ENCODE data around the gene BEND7.
A peak's percentile ranks its signal among the peaks of the same experiment; 100 is the strongest.
"Not testable (repeated sequence)": the region's sequence is repeated elsewhere in the genome, so short reads cannot be mapped to it uniquely, and the experiment has no call there.

Gene BEND7, protein sequence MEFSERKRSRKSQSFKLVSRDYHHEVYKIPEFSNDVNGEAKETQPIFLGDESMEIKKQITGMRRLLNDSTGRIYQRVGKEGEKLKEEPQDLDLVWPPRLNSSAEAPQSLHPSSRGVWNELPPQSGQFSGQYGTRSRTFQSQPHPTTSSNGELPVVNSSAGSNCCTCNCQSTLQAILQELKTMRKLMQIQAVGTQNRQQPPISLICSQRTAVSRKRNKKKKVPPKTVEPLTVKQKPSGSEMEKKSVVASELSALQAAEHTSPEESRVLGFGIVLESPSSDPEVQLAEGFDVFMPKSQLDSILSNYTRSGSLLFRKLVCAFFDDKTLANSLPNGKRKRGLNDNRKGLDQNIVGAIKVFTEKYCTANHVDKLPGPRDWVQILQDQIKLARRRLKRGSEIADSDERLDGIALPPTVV

DNA sequence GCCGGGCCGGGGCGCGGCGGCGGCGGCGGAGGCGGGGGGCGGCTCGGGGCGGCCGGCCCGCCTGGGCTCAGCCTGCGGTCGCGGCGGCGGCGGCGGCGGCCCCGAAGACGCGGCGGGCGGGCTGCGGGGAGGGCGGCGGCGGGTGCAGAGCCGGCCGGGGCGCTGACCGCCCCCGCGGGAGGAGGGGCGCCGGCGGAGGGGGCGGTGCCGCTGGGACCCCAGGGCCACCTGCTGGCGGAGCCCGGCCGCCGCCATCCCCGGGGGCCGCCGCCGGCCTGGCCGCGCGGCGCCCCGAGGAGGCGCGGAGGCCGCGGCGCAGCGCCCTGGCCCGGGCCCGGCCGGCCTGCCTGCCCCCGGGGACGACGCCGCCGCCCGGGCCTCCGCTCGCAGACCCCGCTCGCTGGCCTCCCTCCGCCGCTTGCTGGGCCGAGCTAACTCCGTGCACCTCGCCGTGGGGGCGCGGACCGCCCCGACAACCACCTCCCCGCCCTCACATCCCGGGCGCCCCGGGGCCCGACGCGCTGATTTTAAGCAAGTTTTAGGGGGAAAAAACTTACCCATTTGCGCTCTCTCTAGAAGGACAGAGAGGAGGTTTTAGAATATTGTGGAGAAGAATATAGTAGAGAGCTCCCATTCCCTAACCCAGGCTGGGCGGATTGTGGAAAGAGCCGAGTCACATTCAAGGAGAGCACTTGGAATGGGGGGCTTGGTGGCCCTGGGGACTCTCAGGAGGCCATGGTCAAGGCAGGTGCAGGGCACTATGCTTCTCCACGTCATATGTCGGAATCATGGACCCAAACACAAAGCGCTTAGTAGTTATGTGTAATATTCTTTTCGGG lies at the start of gene BEND7:
Gene BEND7 (minus strand): TSS at position 140 of the 839 bp plus-strand sequence. CDS start 481 bp downstream, outside the sequence.
- peak; percentile 35 for DNase-seq

DNA sequence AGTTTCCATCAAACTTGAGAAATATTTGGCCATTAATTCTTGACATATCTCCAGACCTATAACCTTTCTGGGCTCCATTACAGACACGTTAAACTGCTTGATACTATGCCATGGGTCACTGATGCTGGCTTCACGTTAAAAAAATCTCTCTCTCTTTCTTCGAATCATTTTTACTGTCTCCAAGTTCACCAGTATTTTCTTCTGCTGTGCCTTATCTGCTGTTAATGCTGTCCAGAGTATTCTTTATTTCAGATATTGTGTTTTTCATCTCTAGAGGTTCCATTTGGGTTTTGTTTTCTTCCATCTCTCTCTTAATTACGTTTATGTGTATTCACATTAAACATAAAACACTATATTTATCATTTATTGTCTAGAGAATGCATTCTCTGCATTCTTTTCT lies 45.1 kb upstream of the BEND7 start:
- no peak for DNase-seq

DNA sequence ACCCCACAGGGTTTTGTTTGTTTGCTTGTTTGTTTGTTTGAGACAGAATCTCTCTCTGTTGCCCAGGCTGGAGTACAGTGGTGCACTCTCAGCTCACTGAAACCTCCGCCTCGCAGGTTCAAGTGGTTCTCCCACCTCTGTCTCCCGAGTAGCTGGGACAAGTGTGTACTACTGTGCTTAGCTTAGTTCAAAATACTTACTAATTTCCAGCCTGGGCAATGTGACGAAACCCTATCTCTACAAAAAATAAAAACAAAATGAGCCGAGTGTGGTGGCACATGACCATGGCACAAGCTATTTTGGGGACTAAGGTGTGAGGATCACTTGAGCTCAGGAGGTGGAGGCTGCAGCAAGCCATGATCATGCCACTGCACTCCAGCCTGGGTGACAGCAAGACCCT lies 42.7 kb upstream of the BEND7 start:
- no peak for DNase-seq

DNA sequence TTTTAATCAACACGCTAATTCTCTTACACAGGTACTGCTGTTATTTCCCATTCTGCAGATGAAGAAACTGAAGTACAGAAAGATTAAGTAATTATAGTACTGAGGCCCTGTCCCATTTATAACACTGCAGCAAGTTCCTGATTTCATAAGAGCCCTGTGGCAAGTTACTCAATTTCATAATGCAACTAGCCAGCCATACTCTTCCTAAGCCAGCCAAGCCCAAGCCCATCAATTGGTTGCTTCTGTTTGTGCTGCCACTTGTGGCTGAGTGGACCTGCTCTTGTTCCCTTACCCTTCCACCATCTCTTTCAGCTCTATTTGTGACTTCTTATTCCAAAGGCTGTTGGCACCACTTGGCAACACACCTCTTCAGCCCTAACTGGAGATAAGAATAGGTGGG lies 38.2 kb upstream of the BEND7 start:
- DNase-seq = no peak

DNA sequence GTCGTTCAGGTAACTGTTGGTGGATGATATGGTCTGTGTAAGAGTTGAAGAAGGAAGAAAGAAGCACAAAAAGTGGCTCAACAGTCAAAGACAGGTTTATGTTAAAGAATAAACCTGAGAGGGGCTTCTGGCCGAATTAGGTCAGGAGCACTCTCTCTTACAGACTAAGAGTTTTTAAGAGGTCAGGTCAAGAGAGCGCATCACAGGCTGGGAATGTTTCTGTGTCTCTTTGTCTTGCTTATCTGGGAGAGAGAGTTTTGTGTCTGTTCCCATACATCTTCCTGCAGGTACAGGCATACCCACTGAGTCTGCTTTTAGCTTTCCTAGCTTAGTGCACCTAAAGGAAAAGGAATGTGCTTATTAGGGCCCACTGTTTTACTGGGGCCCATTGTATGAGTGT lies 35.8 kb upstream of the BEND7 start:
- DNase-seq = no peak

DNA sequence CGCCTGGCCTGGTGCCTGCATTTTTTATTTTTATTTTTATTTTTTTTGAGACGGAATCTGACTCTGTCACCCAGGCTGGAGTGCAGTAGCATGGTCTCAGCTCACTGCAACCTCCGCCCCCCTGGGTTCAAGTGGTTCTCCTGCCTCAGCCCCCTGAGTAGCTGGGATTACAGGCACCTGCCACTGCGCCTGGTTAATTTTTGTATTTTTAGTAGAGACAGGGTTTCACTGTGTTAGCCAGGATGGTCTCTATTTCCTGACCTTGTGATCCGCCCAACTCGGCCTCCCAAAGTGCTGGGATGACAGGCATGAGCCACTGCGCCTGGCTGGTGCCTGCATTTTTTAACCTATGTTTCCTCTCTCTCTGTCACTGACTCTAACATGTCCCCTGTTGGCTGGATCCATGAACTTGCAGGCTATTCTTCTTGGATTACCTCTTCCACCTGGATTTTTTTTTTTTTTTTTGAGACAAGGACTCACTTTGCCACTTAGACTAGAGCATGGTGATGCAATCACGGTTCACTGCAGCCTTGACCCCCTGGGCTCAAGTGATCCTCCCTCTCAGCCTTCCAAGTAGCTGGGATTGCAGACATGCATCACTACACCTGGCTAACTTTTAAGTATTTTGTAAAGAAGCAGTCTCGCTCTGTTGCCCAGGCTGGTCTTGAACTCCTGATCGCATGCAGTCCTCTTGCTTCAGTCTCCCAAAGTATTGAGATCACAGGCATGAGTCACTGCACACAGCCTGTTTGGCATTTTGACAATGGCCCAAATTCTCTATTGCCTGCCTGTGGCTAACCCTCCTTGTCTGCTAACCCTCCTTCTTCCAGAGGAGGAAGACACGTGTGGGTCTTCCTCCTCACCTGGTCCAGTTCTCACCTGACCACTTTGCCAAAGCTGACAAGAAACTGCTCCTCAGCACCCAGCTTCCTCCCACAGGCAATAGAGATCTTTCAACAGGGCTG lies 34.9 kb upstream of the BEND7 start:
- DNase-seq = no peak

DNA sequence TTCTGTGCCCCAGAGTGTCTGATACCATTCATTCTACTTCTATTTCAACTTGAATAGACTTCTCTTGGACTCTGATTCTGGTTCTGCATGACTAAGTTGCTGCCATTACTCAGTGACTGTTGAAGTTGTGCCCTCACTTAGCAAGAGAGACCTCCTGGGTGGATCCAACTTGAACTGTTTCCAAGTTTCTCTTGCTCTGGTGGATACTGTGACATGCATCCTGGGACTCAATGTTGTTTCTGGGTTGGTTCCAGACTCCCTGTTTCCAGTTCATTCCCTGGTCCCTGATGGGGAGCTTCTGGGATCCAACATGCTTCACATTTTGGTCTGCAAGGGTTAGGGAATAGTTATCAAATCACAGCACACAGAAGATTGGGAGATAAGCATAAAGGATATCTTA lies 31.8 kb upstream of the BEND7 start:
- no peak for DNase-seq

DNA sequence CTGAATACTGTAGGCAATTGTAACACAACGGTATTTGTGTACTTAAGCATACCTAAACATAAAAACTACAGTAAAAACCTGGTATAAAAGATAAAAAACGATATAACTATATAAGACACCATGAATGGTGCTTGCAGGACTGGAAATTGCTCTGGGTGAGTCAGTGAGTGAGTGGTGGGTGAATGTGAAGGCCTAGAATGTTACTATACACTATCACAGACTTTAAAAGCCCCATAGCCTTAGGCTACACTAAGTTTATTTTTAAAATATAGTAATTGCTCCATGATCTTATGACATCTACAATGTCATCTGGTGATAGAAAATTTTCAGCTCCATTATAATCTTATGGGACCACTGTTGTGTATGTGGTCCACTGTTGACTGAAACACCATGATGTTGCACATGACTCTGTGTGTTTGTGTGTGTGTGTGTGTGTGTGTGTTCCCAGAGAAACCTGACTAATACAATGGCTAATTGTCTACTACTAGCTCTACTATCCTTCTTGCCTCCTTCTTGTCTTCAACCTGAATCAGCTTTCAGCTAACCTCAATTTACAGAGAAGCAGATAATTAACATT lies 30.4 kb upstream of the BEND7 start:
- DNase-seq = no peak

DNA sequence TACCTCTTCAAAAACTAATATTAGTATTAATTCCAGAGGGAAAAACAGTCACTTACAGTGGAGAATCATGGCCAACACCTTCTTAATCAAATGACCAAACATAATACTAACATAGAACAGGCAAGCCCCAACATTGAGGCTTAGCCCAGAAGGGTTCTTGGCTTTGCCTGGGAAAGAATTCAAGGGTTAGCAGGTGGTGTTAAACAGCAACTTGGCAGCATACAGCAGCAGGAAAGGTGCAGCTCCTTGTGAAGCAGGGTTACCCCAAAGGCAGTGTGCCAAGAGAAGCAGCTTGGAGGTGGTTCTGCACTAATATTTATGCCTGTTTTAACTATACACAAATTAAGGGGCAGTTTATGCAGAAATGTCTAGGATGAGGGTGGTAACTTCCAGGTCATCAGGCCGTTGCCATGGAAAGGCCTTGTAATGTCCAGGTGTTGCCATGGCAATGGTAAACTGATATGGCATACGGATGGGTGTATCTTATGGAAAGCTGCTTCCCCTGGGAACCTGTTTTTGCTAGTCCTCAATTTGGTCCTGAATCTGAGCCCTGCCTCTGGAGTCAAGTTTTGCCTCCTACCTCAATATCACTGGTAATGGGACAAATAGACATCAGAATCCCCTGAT lies 27.2 kb upstream of the BEND7 start:
- peak; percentile 2 for DNase-seq

DNA sequence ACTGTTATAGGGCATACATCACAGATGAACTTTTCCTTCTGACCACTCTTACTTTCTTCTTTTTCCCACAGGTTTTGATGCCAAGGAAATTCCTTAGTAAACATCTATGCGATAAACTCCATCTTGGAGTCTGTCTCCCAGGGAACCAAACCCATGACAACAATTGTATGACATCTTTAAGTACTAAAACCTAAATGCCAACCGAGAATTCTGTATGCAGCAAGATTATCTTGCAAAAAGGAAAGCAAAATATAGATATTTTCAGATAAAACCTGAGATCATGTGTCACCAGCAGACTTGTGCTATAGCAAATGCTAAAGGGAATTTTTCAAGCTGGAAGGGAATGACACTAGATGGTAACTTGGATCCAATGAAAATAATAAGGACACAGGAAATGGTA lies 22.0 kb upstream of the BEND7 start:
- DNase-seq = no peak

DNA sequence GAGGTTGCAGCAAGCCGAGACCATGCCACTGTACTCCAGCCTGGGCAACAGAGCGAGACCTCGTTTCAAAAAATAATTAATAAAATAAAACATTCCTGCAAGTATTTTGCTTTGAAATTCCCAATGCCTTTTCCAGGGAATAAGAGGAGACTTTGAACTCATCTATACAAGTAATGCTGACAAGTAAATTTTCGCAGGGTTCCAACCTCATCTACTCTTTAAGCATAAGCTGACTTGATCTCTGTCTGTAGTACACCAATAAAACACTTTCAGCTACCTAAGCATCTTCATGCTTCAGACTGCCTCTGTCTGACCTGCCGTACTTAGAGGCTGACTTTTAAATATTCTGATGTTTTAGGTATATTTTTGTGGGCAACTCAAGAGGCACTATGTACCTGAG lies 13.7 kb upstream of the BEND7 start:
- DNase-seq = no peak

DNA sequence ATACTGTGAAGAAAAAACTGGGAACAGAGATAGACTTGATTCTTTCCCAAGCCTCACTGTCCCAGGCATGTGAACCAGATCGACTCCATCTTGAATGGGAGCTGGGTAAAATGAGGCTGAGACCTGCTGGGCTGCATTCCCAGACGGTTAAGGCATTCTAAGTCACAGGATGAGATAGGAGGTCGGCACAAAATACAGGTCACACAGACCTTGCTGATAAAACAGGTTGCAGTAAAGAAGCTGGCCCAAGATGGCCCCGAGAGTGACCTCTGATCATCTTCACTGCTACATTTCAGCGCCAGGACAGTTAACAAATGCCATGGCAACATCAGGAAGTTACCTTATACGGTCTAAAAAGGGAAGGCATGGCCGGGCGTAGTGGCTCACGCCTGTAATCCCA lies 9.2 kb upstream of the BEND7 start:
- not testable (repeated sequence) for DNase-seq

DNA sequence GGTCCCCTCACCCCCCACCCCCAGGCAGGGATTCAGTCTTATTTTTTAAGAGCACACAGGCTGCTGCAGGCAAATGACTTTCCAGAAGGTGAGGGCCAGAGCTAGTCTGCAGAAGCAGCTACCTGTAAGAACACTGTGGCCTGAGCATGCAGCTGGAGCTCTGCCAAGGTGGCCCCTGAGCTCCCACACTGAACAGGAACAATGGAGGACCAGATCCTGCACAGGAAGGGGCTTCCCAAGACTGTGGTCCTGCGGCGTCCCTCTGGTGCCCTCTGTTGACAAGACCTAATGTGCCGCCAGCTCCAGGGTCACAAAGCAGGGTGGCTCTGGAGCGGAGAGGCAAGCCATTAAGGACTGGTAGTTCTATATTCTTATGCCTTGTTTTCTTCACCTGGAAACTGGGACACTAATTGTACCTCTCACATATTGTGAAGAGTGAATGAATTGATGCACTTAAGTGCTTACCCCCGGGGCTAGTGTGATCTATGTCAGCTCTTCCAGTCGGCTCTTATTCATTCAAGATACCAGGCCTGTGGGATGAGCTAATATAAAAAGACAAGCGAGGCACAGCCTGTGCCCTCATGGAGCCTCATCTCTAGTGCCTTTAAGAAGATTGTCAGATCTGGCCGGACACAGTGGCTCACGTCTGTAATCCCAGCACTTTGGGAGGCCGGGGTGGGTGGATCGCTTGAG lies 8.0 kb upstream of the BEND7 start:
- DNase-seq = peak; percentile 86

DNA sequence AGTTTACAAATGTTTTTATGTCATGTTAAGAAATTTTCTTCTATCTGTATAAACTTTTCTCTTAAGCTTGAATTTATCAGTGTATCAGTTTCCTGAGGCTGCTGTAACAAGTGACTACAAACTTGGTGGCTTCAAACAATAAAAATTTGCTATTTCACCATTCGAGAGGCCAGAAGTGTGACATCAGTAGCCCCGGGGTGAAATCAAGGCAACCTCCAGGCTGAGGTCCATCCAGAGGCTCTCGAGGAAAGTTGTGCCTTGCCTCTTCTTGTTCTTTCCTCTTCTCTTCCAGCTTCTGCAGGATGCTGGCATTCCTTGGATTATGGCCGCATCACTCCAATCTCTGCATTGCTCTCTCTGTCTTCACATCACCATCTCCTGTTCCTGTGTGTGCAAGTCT lies 6.5 kb upstream of the BEND7 start:
- no peak for DNase-seq

DNA sequence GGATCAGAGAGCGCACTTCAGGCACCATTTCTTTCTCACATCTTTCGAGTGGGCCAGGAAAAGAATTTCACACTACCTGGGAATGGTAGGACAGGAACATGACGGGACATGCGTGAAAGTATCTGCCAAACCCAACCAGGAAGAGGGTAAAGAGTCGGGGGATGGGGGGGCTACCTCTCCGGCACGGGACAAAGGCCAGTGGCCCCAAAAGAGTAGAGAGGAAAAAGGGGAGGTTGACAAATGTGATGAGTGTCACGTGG lies 830 bp upstream of the BEND7 start:
- no peak for DNase-seq

DNA sequence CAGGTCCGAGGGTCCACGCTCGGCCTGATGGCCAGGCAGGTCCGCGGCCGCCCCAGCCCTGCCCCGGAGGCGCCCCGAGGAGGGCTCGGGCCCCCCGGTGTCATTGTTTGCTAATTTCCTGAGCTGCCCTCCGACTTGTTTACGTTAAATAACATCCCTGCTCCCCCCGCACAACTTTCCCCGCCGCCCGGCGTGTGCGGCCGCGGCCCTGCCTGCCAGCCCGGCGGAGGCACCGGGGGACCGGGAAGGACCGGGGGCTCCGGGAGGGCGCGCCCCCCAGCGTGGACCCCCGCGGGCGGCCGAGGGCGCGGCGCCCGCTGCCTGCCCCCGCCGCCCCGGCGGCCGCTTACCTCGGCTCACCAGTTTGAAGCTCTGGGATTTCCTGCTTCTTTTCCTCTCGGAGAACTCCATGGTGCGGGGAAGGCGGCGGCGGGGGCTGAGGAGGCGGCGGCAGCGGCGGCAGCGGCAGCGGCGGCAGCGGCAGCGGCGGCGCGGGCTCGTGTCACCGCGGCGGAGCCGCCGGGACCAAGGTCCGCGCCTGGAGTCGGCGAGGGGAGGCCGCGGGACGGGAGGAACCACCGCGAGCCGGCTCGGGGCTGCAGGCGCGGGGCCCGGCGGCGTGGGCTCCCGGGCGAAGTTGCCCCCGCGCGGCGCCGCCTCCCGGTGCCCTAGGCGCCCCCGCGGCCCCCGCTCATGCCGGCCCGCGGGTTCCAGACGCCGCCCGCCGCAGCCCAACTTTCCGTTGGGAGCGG lies 515 bp downstream of the BEND7 start:
- peak; percentile 19 for DNase-seq

DNA sequence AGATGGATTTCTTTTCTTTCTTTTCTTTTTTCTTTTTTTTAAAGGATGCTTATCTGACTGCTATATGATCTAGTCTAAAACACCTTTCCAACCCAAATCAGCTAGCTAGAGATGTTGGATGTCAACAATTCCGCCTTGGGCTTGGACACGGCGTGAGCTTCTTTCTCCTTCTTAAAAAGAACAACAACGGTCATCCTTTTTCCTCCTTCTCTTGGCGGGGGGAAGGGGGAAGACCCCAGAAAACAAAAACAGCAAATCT lies 1.0 kb downstream of the BEND7 start:
- no peak for DNase-seq

DNA sequence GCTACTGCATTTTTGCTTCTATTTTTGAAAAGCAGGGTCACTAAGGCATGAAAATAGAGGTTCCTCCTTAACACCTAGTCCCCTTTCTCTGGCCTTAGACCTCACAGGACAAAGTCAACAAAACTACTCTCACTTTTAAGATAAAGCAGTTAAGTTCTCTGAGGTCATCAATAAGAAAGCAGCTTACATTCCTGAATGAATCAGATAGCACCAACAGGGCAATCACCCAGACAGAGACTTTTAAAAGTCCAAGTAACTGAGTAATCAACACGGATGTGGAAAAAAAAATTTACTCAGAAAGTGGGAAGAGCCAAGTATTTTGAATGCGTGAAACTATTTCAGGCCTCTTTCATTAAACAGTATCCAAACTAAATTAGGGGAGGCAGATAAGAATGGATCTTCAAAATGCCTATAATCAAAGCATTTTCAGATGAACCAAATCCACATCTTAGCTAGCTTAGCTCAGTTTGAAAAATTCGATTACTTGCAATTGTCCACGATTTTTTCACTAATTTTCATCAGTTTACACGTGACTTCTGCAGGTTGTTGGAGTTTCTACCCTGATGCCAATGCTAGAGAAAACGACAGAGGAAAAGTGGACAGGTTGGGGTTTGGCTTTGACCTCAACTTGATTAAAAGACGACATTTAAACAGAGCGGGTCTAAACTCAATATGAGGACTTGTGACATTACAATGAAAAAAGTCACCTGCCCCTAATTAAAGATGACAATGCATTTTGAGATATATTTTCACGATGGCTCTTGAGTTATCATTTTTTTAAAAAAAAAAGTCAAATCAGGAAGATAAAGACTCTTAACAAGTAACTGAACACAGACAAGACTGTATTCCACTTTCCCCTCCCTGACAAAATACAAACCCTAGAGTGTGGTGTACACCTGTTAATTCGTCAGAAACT lies 1.6 kb downstream of the BEND7 start:
- no peak for DNase-seq

DNA sequence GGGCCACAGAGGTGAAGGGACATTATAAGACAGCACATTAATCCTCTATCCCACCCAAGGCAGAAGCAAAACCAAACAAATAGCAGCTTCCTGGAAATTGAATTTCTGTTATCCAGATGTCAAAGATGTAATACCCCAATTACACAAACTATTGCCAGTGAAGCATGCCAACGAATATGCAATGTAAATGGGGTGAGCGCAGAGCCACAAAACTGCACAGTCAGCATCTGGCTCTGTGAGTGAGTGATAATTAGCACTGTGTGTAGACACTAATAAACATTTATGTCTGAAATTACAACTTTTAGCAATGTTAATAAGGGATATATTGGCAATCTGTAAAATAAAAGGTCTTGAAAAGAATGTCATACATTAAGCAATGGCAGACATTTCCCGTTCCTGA lies 3.2 kb downstream of the BEND7 start:
- DNase-seq = no peak

DNA sequence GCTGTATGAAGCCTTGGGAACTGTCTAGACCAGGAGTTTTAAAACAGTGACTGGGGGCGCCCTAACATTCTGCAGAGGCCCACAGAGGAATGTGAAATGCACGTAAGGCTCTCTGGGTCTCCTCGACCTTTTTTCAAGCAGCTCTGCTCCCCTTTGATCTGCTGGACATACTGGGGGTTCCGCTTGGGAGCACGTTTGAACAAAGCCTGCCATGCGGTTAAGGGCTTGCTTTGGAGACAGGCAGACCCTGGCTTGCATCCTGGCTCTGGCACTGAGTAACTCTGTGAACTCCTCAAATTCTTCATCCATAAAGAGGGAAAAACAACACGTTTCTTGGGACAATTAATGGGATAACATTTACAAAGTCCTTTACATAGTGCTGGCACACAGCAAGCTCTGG lies 7.8 kb downstream of the BEND7 start:
- DNase-seq = no peak

Measured in NCI-H82 (cell line).